ENCODE results near the gene KIF16B.

GRCh38 chr20:16619953-16620352 is 46.7 kb upstream of the KIF16B start:
- TF ChIP-seq, protein P1, sequence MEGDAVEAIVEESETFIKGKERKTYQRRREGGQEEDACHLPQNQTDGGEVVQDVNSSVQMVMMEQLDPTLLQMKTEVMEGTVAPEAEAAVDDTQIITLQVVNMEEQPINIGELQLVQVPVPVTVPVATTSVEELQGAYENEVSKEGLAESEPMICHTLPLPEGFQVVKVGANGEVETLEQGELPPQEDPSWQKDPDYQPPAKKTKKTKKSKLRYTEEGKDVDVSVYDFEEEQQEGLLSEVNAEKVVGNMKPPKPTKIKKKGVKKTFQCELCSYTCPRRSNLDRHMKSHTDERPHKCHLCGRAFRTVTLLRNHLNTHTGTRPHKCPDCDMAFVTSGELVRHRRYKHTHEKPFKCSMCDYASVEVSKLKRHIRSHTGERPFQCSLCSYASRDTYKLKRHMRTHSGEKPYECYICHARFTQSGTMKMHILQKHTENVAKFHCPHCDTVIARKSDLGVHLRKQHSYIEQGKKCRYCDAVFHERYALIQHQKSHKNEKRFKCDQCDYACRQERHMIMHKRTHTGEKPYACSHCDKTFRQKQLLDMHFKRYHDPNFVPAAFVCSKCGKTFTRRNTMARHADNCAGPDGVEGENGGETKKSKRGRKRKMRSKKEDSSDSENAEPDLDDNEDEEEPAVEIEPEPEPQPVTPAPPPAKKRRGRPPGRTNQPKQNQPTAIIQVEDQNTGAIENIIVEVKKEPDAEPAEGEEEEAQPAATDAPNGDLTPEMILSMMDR (conservative IDR thresholded peaks at IDR 0.05; ENCODE audit: low read depth, low read length): no peak
- no peak for TF ChIP-seq EZH2 (IDR thresholded peaks at IDR 0.05; ENCODE audit: low read length, unreplicated experiment)

All from PC-3 (cell line).